GM12892 (cell line): ENCODE measurements around the gene ELF1.
"Not testable (repeated sequence)": the region's sequence is repeated elsewhere in the genome, so short reads cannot be mapped to it uniquely, and the experiment has no call there.

Source experiments
- POLR2A ChIP-seq: IDR thresholded peaks from 2 replicates; pipeline ENCODE4 v1.6.1; 2011; ENCODE audit warnings: low read depth, low read length, control low read depth
- POLR2AphosphoS5 ChIP-seq: IDR thresholded peaks from 2 replicates; pipeline ENCODE4 v1.6.1; 2011; ENCODE audit warnings: low read depth, low read length, control low read depth

DNA sequence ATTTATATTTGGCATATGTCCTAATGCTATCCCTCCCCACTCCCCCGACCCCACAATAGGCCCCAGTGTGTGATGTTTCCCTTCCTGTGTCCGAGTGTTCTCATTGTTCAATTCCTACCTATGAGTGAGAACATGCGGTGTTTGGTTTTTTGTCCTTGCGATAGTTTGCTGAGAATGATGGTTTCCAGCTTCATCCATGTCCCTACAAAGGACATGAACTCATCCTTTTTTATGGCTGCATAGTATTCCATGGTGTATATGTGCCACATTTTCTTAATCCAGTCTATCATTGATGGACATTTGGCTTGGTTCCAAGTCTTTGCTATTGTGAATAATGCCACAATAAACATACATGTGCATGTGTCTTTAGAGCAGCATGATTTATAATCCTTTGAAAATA is 23.3 kb upstream of the ELF1 start:
- TF ChIP-seq POLR2A, POLR2AphosphoS5: not testable (repeated sequence)
